Superior temporal gyrus (tissue), 1 donor: ENCODE data around the gene CEP128.
A peak's percentile ranks its signal among the peaks of the same experiment; 100 is the strongest.

ENCODE experiments used
- DNase-seq: peaks from one replicate; pipeline ENCODE4 v3.0.0-alpha.2; 2016; ENCODE audit errors: extremely low spot score

Gene CEP128

DNA sequence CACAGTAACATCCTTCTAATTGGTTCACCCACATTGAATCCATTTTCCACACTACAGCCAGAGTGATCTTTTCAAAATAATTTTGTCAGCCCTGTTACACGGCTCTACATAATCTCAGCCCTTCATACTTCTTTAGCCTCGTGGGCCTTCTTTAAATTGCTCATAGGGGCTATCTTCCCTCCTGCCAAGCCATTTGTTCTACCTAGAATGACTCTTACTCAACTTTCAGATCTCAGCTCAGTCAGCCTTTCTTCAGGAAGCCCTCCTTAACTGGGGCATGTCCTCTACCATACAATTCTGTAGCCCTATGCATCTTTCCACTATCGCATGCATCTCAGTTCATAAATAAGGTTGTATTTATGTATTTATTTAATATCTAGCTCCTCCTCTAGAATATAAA lies 39.7 kb downstream of the CEP128 start:
- DNase-seq: no peak

- DNase-seq: no peak
Measured at GRCh38 chr14:80901260-80901659, 40.3 kb downstream of the CEP128 start.

GRCh38 chr14:80872645-80873044 lies 68.9 kb downstream of the CEP128 start:
- DNase-seq: no peak

DNA sequence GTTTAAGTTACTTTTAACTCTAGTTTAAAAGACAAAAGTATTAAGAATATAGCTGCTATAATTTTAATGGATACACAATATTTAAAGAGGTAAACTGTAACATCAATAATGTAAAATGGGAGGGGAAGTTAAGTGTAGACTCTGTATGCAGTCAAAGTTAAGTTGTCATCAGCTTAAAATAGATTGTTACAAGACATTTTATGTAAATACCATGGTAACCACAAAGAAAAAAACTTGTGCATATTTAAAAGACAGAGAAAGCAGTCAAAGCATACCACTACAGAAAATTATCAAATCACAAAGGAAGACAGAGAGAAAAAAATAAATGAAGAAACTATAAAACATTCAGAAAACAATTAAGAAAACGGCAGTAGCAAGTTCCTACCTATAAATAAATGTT lies 73.3 kb downstream of the CEP128 start:
- no peak for DNase-seq

DNA sequence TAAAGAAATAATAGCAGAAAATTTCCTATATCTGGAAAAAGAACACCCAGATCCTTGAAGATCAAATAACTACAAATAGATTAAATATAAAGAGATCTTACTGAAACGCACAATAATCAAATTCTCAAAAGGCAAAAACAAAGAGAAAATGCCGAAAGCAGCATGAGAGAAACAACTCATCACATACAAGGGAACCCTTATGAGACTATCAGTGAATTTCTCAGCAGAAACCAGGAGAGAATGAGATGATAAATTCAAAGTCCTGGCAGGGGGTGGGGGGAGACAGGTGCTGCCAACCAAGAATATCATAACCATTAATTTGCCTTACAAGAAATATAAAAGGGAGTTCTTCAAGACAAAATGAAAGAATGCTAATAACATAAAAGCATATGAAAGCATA lies 73.7 kb downstream of the CEP128 start:
- DNase-seq: no peak

GRCh38 chr14:80867091-80867490 lies 74.4 kb downstream of the CEP128 start:
- no peak for DNase-seq

DNA sequence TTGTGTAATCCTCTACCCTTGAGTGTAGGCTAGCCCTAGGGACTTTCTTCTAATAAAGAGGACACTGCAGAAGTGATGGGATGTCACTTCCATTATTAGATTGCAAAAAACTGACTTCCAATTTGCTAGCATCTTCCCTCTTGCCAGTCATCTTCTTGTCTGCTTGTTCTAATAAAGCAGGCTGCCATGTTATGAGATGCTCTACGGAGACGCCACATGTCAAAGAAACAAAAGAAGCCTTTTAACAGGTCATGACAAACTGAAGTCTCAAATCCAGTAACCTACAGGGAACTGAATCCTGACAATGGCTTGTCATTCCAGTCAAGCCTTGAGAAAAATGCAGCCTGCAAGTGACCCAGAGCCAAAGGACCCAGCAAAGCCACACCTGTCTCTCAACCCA lies 76.0 kb downstream of the CEP128 start:
- no peak for DNase-seq

- no peak for DNase-seq
Measured at GRCh38 chr14:80862983-80863382, 78.6 kb downstream of the CEP128 start.

DNA sequence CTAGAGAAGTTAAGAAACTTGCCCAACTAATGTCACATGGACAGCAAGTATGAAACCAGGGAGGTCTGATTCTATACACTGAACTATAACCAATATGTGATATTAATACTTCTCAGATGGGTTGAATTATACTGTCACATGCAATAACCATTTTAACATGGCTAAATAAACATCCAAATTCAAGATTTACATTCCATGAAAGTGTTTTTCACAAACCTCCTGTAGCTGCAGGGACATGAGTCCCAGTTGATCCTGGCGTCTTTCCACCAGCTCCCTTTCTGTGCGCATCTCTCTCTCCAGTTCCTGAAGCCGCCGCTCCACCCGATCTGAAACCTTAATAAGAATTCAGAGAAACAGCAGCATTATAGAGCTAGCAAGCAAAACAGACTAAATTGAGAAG lies 79.0 kb downstream of the CEP128 start:
- DNase-seq: no peak

- peak; percentile 82 for DNase-seq
Measured at GRCh38 chr14:80850197-80850814, 91.2 kb downstream of the CEP128 start.

DNA sequence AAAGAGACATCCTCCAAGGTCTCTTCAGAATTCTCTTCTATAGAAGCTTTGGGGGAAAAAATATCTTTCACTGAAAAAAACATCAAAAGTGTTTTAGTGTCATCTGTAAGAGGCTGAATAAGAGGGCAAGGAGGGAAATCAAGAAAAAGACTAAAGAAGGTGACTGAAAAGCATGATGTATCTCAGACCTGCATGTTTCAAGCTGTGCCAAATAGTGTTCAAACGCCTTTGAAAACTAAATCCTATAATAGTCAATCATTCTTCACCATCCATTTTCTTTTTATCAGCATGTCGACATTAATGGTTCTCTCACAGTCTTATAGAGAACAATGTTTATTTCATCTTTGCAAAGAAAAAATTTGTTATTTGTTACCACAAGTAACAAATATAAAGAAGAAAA lies 94.5 kb downstream of the CEP128 start:
- DNase-seq: no peak

GRCh38 chr14:80845856-80846255 lies 95.7 kb downstream of the CEP128 start:
- DNase-seq: no peak

DNA sequence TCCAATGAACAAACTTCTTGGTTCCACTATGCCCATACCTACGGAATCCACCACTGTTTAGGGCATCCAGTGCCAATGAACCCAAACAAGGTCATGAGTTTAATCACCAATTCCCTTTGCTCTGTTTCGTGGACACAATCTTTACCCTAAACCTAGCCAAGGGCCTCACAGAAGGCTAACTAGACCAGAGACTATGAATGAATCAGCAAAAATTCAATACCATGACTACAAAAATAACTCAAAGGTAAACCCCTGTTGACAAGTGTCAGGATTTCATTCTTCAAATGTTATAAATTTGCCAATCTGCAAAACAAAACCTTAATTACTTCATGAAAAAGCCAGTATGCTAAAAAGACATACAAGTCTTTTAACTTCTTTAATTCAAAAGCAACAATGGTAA lies 96.7 kb downstream of the CEP128 start:
- DNase-seq: no peak

- no peak for DNase-seq
Measured at GRCh38 chr14:80839743-80840142, 101.8 kb downstream of the CEP128 start.

GRCh38 chr14:80809663-80810062 lies 131.9 kb downstream of the CEP128 start:
- no peak for DNase-seq

- DNase-seq: no peak
Measured at GRCh38 chr14:80805136-80805535, 136.4 kb downstream of the CEP128 start.

GRCh38 chr14:80798878-80799277 lies 142.7 kb downstream of the CEP128 start:
- DNase-seq: no peak

- no peak for DNase-seq
Measured at GRCh38 chr14:80798211-80798610, 143.3 kb downstream of the CEP128 start.

GRCh38 chr14:80792771-80793170 lies 148.8 kb downstream of the CEP128 start:
- no peak for DNase-seq

DNA sequence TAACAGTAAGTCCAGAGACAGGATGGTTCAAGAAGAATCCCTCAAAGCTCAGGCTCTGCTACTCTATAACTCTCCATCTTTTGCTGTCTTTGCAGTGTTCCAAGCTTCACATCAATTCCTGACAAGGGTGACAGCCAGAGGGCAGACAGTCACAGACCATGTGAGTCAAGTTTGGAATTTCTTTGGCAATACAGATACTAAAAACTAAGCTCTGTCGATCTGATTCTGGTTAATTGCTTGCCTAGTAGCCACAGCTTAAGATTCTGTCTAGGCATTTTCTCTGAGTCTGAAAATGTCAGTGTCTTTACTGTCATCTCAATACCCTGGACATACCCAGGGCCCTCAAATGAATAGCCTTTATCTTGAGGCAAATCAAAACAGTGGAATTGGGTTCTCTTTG lies 153.7 kb downstream of the CEP128 start:
- no peak for DNase-seq

DNA sequence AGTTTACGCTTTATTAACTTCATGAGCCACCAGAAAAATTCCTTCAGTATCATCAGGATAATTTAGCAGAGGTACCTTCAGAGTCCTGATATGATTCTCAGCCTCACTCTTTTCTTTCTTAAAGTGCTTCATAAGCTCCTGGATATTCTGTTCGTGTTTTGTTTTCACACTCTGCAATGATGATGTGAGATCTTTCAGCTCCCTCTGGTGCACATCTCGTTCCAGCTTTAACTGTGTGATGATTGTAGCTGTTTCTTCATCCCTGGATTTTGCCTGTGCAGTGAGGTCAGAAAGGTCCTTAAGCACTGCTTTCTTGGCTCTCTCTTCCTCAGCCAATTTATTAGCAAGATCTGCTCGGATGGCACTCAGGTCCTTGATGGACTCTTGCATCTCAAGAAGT lies 156.7 kb downstream of the CEP128 start:
- peak; percentile 61 for DNase-seq

DNA sequence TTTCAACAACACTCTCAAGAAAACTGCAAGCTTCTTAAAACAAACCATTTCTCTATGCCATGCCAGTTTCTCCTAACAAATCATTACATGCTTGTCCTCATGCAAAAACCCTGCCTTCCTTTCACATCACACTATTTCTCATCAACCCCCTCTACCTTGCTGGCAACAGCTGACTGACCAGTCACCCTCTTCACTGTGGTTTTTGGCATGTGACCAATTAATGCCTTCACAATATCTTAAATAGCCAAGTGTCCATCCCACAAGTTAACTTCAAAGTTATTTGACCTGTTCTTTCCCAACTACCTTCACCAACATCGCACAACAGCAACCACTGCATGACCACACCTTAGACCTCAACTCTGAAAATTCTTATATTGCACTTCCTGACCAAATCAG lies 159.6 kb downstream of the CEP128 start:
- DNase-seq: no peak

- no peak for DNase-seq
Measured at GRCh38 chr14:80780500-80780899, 161.0 kb downstream of the CEP128 start.

DNA sequence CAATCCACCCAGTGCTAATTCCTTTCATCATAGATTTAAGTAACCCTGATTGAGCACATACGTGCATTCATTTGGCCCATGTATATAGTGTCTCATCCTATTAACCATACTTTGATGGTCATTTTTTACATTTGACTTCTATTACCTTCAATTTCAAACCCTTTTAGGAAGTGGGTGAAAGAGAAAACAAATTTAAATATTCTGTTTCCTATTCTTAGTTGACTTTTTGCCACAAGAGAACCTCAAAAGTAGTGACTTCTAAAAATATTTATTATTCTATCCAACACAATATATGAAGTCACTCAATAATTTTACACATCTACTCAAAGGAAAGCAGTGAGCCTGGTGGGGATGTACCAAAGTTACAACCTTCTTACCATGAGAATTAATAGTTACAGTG lies 164.9 kb downstream of the CEP128 start:
- no peak for DNase-seq
